Esophagus muscularis mucosa (tissue), 4 donors: ENCODE results near the gene ANK3. TPM values are rescaled to one million over a fixed set of nuclear protein-coding genes. Genes with fewer than 3 reads are reported as not detected.

Experiments
- DNase-seq: peaks from one replicate; pipeline ENCODE4 v3.0.0-alpha.2; 2017; ENCODE audit errors: extremely low spot score
- H3K27ac ChIP-seq, 4 donors: fragments of 200-600 bp; sonication (generic); replicated peaks in 1 of 4; 1 replicate in 3 of 4; 2 replicates in 1 of 4; pipeline ENCODE4 v1.5.1; 2016 to 2019; ENCODE audit warnings: mild to moderate bottlenecking in 1 of 4
- H3K27me3 ChIP-seq, 4 donors: fragments of 200-600 bp; sonication (generic); one replicate each; pipeline versions ENCODE4 v1.5.1 to v1.6.0; 2016 to 2019
- H3K36me3 ChIP-seq, 4 donors: fragments of 200-600 bp; sonication (generic); one replicate each; pipeline ENCODE4 v1.5.1; 2016 to 2019
- H3K4me1 ChIP-seq, 4 donors: fragments of 200-600 bp; sonication (generic); one replicate each; pipeline ENCODE4 v1.5.1; 2016 to 2019
- H3K4me3 ChIP-seq, 4 donors: fragments of 200-600 bp; sonication (generic); 1 replicate in 2 of 4; 2 replicates in 2 of 4; pipeline ENCODE4 v1.5.1; 2016 to 2019; ENCODE audit warnings: mild to moderate bottlenecking in 4 of 4, moderate library complexity in 1 of 4
- H3K9me3 ChIP-seq, 4 donors: fragments of 200-600 bp; sonication (generic); 1 replicate in 3 of 4; 2 replicates in 1 of 4; pipeline ENCODE4 v1.5.1; 2016 to 2019
- EP300 ChIP-seq: sonication (generic); formaldehyde crosslinking; IDR thresholded peaks from one replicate; pipeline ENCODE4 v1.6.1; 2017; ENCODE audit warnings: antibody characterized with exemption
- POLR2A ChIP-seq: fragments of 450-650 bp; IDR thresholded peaks from one replicate; pipeline ENCODE4 v1.6.1; 2017; ENCODE audit warnings: antibody characterized with exemption, moderate library complexity, mild to moderate bottlenecking, low read depth
- POLR2AphosphoS5 ChIP-seq, 2 donors: sonication (generic); formaldehyde crosslinking; IDR thresholded peaks; one replicate each; pipeline ENCODE4 v1.6.1; 2017; ENCODE audit warnings: antibody characterized with exemption in 2 of 2
- WGBS: methylation state at CpG from one replicate; pipeline ENCODE4 v1.1.5; 2018; 5-methylcytosine and 5-hydroxymethylcytosine counted together
- intact Hi-C: fragments of 100-400 bp; cut with DNase I; formaldehyde crosslinking; loops from one replicate; pipeline ENCODE4 v1.15.1; 2023
- total RNA-seq, 4 donors: library from RNA; depleted of rRNA; stranded (reverse); fragments of >200 nt; gene quantifications; one replicate each; pipeline versions ENCODE4 v1.1.0 to v1.2.1, GENCODE V29; 2016
- TF ChIP-seq, protein P1 (sequence below), 3 experiments: fragments of 200-600 bp in 2 of 3; fragments of 450-650 bp in 1 of 3; sonication (generic) in 2 of 3; IDR thresholded peaks; one replicate each; pipeline ENCODE4 v1.5.1; 2017 to 2019; ENCODE audit warnings: antibody characterized with exemption in 3 of 3, mild to moderate bottlenecking in 2 of 3, moderate library complexity in 1 of 3

Gene ANK3
- total RNA-seq, 4 donors from 2014 or later: 25.5 to 44.9 (median 26.6) TPM

DNA sequence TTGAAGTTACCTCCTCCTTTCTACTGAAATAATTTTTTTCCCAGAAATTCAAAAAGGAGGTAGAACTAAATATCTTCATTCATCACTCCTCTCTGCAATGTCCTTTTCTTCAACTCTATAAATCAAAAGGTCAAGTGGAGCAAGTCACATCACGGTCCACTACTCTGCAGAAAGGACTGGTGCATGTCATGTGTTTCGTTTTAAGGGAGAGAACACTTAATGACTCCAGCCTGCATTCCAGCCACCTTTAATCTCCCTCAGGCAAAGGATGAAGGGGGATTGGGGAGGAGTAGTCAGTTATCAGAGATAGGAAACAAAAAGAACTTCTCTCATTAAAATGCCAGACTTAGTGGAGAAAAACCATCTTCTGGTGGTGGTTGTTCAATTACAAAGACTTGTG is 78.9 kb downstream of the ANK3 start:
- no peaks in the 10 kb centered on the region for H3K27me3 ChIP-seq
- 28% methylated on average over 2 of the region's 2 CpGs for WGBS
- no peaks in the 10 kb centered on the region for H3K4me1 ChIP-seq
- TF ChIP-seq POLR2A (no peak), EP300 (no peak), POLR2AphosphoS5 (IDR thresholded peaks at IDR 0.05) (no peak)
- TF ChIP-seq, protein P1, sequence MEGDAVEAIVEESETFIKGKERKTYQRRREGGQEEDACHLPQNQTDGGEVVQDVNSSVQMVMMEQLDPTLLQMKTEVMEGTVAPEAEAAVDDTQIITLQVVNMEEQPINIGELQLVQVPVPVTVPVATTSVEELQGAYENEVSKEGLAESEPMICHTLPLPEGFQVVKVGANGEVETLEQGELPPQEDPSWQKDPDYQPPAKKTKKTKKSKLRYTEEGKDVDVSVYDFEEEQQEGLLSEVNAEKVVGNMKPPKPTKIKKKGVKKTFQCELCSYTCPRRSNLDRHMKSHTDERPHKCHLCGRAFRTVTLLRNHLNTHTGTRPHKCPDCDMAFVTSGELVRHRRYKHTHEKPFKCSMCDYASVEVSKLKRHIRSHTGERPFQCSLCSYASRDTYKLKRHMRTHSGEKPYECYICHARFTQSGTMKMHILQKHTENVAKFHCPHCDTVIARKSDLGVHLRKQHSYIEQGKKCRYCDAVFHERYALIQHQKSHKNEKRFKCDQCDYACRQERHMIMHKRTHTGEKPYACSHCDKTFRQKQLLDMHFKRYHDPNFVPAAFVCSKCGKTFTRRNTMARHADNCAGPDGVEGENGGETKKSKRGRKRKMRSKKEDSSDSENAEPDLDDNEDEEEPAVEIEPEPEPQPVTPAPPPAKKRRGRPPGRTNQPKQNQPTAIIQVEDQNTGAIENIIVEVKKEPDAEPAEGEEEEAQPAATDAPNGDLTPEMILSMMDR (IDR thresholded peaks at IDR 0.05): no peak
- no peak overlapping the region for H3K4me3 ChIP-seq
- intact Hi-C loops: no loop called here
- H3K36me3 ChIP-seq: no peaks in the 10 kb centered on the region
- H3K27ac ChIP-seq: no peak overlapping the region
- DNase-seq: no peak
- H3K9me3 ChIP-seq: no peaks in the 10 kb centered on the region

DNA sequence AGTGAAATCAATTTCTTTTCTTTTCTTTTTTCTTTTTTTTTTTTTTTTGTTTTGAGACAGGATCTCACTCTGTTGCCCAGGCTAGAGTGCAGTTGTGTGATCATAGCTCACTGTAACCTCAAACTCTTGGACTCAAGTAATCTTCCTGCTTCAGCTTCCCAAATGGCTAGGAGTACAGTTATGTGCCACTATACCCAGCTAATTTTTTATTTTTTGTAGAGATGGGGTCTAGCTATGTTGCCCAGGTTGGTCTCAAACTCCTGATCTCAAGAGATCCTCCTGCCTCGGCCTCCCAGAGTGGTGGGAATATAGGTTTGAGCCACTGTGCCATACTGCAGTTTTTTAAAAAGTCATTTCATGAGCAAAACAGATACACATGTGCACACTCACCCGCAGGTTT is 79.8 kb downstream of the ANK3 start:
- TF ChIP-seq, protein P1 (IDR thresholded peaks at IDR 0.05): no peak
- intact Hi-C loops: no loop called here
- H3K27me3 ChIP-seq: no peaks in the 10 kb centered on the region
- DNase-seq: no peak
- WGBS: 92% methylated on average over 2 of the region's 2 CpGs
- H3K27ac ChIP-seq: no peak overlapping the region
- H3K9me3 ChIP-seq: no peaks in the 10 kb centered on the region
- H3K4me1 ChIP-seq: no peaks in the 10 kb centered on the region
- no peak overlapping the region for H3K4me3 ChIP-seq
- no peaks in the 10 kb centered on the region for H3K36me3 ChIP-seq

DNA sequence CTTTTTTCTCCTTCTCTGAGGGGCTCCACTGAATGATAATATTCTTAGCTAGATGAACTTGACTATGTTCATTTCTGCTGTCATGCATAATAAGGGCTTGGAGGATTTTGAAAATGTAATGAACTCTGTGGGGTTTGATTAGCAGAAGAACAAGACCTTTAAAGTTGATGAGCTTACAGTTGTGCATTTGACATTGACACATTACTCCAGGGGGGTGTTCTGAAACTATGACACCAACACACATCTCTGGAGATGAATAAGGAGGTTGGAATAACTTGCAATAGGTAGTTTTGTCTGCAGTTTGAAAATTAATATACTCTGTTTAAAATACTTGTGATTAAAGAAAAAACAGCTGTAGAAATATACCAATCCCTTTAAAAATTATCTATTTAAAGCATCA is 80.3 kb downstream of the ANK3 start:
- no peaks in the 10 kb centered on the region for H3K4me1 ChIP-seq
- H3K27me3 ChIP-seq: no peaks in the 10 kb centered on the region
- DNase-seq: no peak
- no peak for TF ChIP-seq POLR2AphosphoS5 (IDR thresholded peaks at IDR 0.05)
- TF ChIP-seq POLR2A: no peak
- TF ChIP-seq, protein P1 (IDR thresholded peaks at IDR 0.05): no peak
- no peak for TF ChIP-seq EP300
- H3K27ac ChIP-seq: no peak overlapping the region
- no peak overlapping the region for H3K4me3 ChIP-seq
- H3K36me3 ChIP-seq: no peaks in the 10 kb centered on the region
- intact Hi-C loops: no loop called here
- H3K9me3 ChIP-seq: no peaks in the 10 kb centered on the region

DNA sequence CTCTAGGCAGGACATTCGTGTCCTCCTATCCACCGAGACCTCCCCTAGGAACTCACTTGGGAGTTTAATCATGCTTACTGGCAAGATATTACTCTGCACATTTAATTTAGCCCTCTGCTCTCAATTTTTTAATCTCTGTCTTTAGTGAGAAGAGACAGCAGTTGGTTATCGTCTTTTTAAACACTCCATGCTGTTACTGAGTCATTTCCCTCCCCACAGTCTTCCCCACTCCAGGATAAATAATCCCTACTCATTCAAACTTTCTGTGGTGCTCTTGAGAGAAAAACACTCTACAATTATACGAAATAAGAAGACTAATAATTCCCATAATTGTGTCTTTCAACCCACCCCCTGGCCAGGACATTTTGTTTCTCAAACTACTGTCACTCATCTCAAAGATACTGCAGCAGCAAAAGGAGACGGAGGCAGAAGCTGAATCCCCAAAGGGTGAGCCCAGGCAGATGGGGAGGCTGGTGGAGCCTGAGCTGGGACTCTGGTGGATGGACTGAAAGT is 84.2 kb downstream of the ANK3 start:
- Histone ChIP-seq H3K4me1 (no peaks in the 10 kb centered on the region), H3K27me3 (no peaks in the 10 kb centered on the region), H3K4me3 (no peak overlapping the region), H3K27ac (peak overlapping the region; percentile 41 to 55 (median 47)), H3K9me3 (no peaks in the 10 kb centered on the region), H3K36me3 (no peaks in the 10 kb centered on the region)
- peak in 1 of 2 donors; percentile 35 for TF ChIP-seq POLR2AphosphoS5 (IDR thresholded peaks at IDR 0.05)
- TF ChIP-seq, protein P1 (IDR thresholded peaks at IDR 0.05): no peak
- intact Hi-C loops: no loop called here
- 54% methylated on average over 5 of the region's 5 CpGs for WGBS
- DNase-seq: no peak

DNA sequence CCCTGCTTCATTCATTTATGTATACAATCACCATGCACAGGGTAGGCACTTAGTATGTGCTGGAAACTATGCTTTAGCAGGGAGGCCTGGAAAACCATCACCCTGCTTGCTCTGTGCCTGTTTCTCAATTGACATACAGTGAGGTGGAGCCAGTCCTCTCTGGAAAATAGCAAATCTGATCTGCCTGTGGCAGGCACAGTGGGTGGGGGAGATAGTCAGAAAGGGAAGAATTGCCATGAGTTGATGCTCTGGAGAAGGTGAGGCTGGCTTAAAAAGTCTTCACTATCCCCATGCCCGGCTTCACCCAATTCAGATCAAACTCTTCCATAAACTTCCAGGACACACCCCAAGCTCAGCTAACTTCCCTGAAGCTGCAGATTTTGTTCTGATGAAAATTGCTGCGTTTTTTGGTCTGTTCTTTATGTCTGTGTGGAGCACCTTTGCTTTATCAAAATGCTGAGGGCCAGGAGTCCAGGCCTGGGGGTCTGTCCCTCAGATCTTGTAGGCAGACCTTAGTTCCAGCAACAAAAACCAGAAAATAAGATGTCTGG is 84.8 kb downstream of the ANK3 start:
- Histone ChIP-seq H3K36me3 (no peaks in the 10 kb centered on the region), H3K4me3 (no peak overlapping the region), H3K9me3 (no peaks in the 10 kb centered on the region), H3K4me1 (no peaks in the 10 kb centered on the region), H3K27me3 (no peaks in the 10 kb centered on the region), H3K27ac (peak overlapping the region; percentile 41 to 55 (median 47))
- DNase-seq: no peak
- intact Hi-C loops: no loop called here
- WGBS: 75% methylated on average over 2 of the region's 2 CpGs
- TF ChIP-seq POLR2AphosphoS5 (IDR thresholded peaks at IDR 0.05) (no peak), EP300 (no peak), POLR2A (no peak)
- TF ChIP-seq, protein P1 (IDR thresholded peaks at IDR 0.05): no peak
